GM12878 (cell line): ENCODE results near the gene LMTK2.

Source experiments
- ESRRA ChIP-seq: IDR thresholded peaks from 2 replicates; pipeline ENCODE4 v1.6.1; 2012; ENCODE audit warnings: mild to moderate bottlenecking, low read length, improper control_type of control experiment
- EZH2 ChIP-seq: IDR thresholded peaks from 2 replicates; pipeline ENCODE4 v1.6.1; 2012; ENCODE audit warnings: low read depth, mild to moderate bottlenecking, control low read depth, inconsistent platforms, low read length, borderline replicate concordance; ENCODE audit not compliant: control insufficient read depth
- JUND ChIP-seq: IDR thresholded peaks from 2 replicates; pipeline ENCODE4 v1.6.1; 2012; ENCODE audit warnings: low read depth, mild to moderate bottlenecking, low read length, improper control_type of control experiment, moderate library complexity
- NRF1 ChIP-seq: conservative IDR thresholded peaks from 2 replicates; pipeline ENCODE4 v1.6.1; 2011; ENCODE audit warnings: mild to moderate bottlenecking, low read depth, low read length, improper control_type of control experiment
- POLR2A ChIP-seq: IDR thresholded peaks from 2 replicates; pipeline ENCODE4 v1.6.1; 2011; ENCODE audit warnings: low read depth, mild to moderate bottlenecking, low read length
- RAD21 ChIP-seq: IDR thresholded peaks from 2 replicates; pipeline ENCODE4 v1.6.1; 2011; ENCODE audit warnings: mild to moderate bottlenecking, low read depth, low read length, moderate library complexity; ENCODE audit not compliant: insufficient read depth
- SMC3 ChIP-seq: IDR thresholded peaks from 2 replicates; pipeline ENCODE4 v1.6.1; 2011; ENCODE audit warnings: low read length, improper control_type of control experiment, borderline replicate concordance
- SRF ChIP-seq, 2 experiments: IDR thresholded peaks; 2 replicates each; pipeline ENCODE4 v1.6.1; 2011; ENCODE audit warnings: low read depth in 2 of 2, low read length in 2 of 2, mild to moderate bottlenecking in 1 of 2, moderate library complexity in 1 of 2
- TAF1 ChIP-seq: IDR thresholded peaks from 2 replicates; pipeline ENCODE4 v1.6.1; 2011; ENCODE audit warnings: mild to moderate bottlenecking, low read depth, low read length, borderline replicate concordance
- WRNIP1 ChIP-seq: IDR thresholded peaks from 2 replicates; pipeline ENCODE4 v1.6.1; 2011; ENCODE audit warnings: low read depth, low read length, improper control_type of control experiment, borderline replicate concordance
- TF ChIP-seq, protein P1 (sequence below), 3 experiments: IDR thresholded peaks in 2 of 3; conservative IDR thresholded peaks in 1 of 3; 2 replicates each; pipeline ENCODE4 v1.5.1; 2011; ENCODE audit warnings: low read depth in 3 of 3, low read length in 3 of 3, mild to moderate bottlenecking in 3 of 3, control low read depth in 2 of 3, moderate library complexity in 2 of 3, inconsistent platforms in 1 of 3, mixed read lengths in 1 of 3; ENCODE audit not compliant: control insufficient read depth in 2 of 3, insufficient read depth in 1 of 3; ENCODE audit errors: extremely low read depth in 1 of 3
- TF ChIP-seq, protein P2 (sequence below): fragments of 150-350 bp; IDR thresholded peaks from 2 replicates; pipeline ENCODE4 v1.6.1; 2016; ENCODE audit warnings: low read depth, low read length
- TF ChIP-seq, protein P3 (sequence below): fragments of 450-650 bp; IDR thresholded peaks from 2 replicates; pipeline ENCODE4 v1.6.1; 2016; ENCODE audit warnings: mild to moderate bottlenecking

DNA sequence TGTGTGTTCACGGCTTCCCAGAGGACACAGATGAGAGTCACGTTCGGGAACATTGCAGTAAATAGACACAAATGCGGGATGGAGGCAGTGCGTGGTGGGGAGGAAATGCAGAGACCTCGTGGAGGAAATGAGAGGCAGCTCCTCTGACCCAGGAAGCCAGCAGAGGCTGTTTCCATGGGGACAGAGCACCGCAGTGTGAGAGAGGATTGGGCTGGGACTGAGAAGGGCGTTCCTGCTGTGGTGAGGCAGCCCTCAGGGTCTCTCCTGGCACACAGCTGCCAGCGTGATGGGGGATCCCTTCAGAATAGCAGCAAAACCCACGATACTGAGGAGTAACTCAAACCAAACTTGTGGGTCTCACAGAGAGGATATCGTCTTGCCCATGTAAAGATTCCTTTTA, 82.9 kb downstream of the LMTK2 start:
- TF ChIP-seq, protein P1, sequence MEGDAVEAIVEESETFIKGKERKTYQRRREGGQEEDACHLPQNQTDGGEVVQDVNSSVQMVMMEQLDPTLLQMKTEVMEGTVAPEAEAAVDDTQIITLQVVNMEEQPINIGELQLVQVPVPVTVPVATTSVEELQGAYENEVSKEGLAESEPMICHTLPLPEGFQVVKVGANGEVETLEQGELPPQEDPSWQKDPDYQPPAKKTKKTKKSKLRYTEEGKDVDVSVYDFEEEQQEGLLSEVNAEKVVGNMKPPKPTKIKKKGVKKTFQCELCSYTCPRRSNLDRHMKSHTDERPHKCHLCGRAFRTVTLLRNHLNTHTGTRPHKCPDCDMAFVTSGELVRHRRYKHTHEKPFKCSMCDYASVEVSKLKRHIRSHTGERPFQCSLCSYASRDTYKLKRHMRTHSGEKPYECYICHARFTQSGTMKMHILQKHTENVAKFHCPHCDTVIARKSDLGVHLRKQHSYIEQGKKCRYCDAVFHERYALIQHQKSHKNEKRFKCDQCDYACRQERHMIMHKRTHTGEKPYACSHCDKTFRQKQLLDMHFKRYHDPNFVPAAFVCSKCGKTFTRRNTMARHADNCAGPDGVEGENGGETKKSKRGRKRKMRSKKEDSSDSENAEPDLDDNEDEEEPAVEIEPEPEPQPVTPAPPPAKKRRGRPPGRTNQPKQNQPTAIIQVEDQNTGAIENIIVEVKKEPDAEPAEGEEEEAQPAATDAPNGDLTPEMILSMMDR (IDR thresholded peaks at IDR 0.05 in 2 of 3, conservative IDR thresholded peaks at IDR 0.05 in 1 of 3; ENCODE audit: control insufficient read depth in 2 of 3, extremely low read depth in 1 of 3, insufficient read depth in 1 of 3, low read depth in 3 of 3, low read length in 3 of 3): no peak
- TF ChIP-seq POLR2A (no peak), ESRRA (no peak), SRF (IDR thresholded peaks at IDR 0.05; ENCODE audit: low read depth in 2 of 2, low read length in 2 of 2) (no peak), RAD21 (no peak), EZH2 (no peak), JUND (no peak), WRNIP1 (no peak), NRF1 (no peak), SMC3 (no peak), TAF1 (no peak)
- TF ChIP-seq, protein P2, sequence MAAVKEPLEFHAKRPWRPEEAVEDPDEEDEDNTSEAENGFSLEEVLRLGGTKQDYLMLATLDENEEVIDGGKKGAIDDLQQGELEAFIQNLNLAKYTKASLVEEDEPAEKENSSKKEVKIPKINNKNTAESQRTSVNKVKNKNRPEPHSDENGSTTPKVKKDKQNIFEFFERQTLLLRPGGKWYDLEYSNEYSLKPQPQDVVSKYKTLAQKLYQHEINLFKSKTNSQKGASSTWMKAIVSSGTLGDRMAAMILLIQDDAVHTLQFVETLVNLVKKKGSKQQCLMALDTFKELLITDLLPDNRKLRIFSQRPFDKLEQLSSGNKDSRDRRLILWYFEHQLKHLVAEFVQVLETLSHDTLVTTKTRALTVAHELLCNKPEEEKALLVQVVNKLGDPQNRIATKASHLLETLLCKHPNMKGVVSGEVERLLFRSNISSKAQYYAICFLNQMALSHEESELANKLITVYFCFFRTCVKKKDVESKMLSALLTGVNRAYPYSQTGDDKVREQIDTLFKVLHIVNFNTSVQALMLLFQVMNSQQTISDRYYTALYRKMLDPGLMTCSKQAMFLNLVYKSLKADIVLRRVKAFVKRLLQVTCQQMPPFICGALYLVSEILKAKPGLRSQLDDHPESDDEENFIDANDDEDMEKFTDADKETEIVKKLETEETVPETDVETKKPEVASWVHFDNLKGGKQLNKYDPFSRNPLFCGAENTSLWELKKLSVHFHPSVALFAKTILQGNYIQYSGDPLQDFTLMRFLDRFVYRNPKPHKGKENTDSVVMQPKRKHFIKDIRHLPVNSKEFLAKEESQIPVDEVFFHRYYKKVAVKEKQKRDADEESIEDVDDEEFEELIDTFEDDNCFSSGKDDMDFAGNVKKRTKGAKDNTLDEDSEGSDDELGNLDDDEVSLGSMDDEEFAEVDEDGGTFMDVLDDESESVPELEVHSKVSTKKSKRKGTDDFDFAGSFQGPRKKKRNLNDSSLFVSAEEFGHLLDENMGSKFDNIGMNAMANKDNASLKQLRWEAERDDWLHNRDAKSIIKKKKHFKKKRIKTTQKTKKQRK: no peak
- TF ChIP-seq, protein P3, sequence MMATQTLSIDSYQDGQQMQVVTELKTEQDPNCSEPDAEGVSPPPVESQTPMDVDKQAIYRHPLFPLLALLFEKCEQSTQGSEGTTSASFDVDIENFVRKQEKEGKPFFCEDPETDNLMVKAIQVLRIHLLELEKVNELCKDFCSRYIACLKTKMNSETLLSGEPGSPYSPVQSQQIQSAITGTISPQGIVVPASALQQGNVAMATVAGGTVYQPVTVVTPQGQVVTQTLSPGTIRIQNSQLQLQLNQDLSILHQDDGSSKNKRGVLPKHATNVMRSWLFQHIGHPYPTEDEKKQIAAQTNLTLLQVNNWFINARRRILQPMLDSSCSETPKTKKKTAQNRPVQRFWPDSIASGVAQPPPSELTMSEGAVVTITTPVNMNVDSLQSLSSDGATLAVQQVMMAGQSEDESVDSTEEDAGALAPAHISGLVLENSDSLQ: no peak
